Esophagus squamous epithelium (tissue), 5 donors: ENCODE data around the gene GLS2. TPM values are rescaled to one million over a fixed set of nuclear protein-coding genes. Genes with fewer than 3 reads are reported as not detected.

Source experiments
- DNase-seq: peaks from one replicate; lab custom pipeline; 2025; lab: John Stamatoyannopoulos, UW
- H3K27ac ChIP-seq, 4 donors: fragments of 200-600 bp; sonication (generic); one replicate each; pipeline ENCODE4 v1.5.1; 2016 to 2019; ENCODE audit warnings: mild to moderate bottlenecking in 1 of 4
- H3K27me3 ChIP-seq, 4 donors: fragments of 200-600 bp; sonication (generic); 1 replicate in 3 of 4; 2 replicates in 1 of 4; pipeline versions ENCODE4 v1.5.1 to v1.6.0; 2017 to 2021; ENCODE audit warnings: antibody characterized with exemption in 1 of 4
- H3K36me3 ChIP-seq, 3 donors: fragments of 200-600 bp; sonication (generic); one replicate each; pipeline ENCODE4 v1.5.1; 2016 to 2019
- H3K4me1 ChIP-seq, 3 donors: fragments of 200-600 bp; sonication (generic); one replicate each; pipeline ENCODE4 v1.5.1; 2017 to 2019
- H3K4me3 ChIP-seq, 4 donors: fragments of 200-600 bp; sonication (generic); 1 replicate in 3 of 4; 2 replicates in 1 of 4; pipeline ENCODE4 v1.5.1; 2016 to 2019; ENCODE audit warnings: mild to moderate bottlenecking in 2 of 4, moderate library complexity in 1 of 4
- H3K9me3 ChIP-seq, 3 donors: fragments of 200-600 bp; sonication (generic); one replicate each; pipeline ENCODE4 v1.5.1; 2016 to 2019
- CTCF ChIP-seq, 6 experiments: fragments of 450-650 bp in 4 of 6; fragments of 200-600 bp in 2 of 6; sonication (generic) in 2 of 6; IDR thresholded peaks; one replicate each; pipeline ENCODE4 v1.5.1; 2016 to 2019; ENCODE audit warnings: antibody characterized with exemption in 6 of 6, mild to moderate bottlenecking in 4 of 6, moderate library complexity in 4 of 6
- POLR2A ChIP-seq, 4 donors: fragments of 450-650 bp; IDR thresholded peaks; one replicate each; pipeline ENCODE4 v1.6.1; 2017; ENCODE audit warnings: antibody characterized with exemption in 4 of 4, mild to moderate bottlenecking in 4 of 4, moderate library complexity in 3 of 4
- WGBS, 2 donors: methylation state at CpG; one replicate each; pipeline ENCODE4 v1.1.5; 2018; 5-methylcytosine and 5-hydroxymethylcytosine counted together
- intact Hi-C: fragments of 100-400 bp; cut with DNase I; formaldehyde crosslinking; loops from one replicate; pipeline ENCODE4 v1.15.0; 2022
- total RNA-seq, 4 donors: library from RNA; depleted of rRNA; stranded (reverse); fragments of >200 nt; gene quantifications; one replicate each; pipeline ENCODE4 v1.1.0, GENCODE V29; 2016
- donor health status: DM: yes; HTN: yes; CAD: no.

The GLS2 gene
- 10 to 100 TPM in 1 of 4 donors, 1 to 10 TPM in 3; 4.9 to 10.5 (median 7.8) TPM for total RNA-seq

DNA sequence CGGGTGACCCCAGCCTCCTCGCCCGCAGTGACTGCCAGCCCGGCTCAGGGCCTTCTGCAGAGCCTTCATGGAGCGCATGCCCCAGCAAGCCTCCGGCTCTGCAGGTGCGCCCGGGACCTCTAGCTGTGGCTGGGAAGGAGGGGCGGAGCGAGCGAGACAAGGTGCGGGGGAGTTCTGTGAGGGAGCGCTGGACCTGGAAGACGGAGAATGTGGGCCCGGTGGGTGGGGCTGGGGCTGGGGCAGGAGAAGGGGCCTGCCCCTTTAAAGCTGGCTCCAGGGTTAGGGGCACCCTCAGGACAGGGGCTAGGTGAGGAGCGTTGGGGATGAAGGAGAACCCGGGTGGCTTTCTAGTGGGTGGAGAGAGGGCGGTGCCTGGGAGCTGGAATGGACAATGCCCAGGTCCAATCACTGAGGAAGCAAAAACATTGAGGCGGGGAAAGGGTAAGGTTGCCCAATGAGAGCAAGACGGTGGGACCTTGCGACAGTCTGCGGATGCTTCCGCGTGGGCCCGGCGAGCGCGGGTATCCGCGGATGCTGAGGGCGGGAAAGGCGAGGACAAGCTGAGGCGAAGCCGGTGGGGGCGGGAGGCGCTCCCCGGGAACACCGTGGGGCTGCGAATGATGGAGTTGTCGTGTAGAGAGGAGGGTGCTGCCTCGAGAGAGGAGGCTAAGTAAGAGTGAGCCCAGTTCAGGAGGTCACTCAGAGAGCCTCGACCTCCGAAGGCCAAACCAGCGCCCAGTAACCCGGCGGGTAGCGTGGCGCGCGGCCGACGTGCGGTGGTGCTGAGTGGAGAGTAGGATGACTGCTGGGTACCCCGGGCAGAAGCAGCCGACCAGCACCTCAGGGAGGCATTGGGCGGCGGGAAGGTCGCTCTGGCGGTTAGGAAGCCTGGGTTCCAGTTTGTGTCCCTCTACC, at the start of gene GLS2:
GLS2 (minus strand) TSS at position 121 of the 915 bp plus-strand sequence; CDS start at position 78, 43 bp downstream.
- no peaks in the 10 kb centered on the region for H3K36me3 ChIP-seq
- H3K27ac ChIP-seq, result peak within 1 kb of the TSS in 3 of 4 donors; percentile 41 to 62 (median 57)
- H3K4me3 ChIP-seq, result peak within 1 kb of the TSS; percentile 47 to 72 (median 66)
- peaks cover 0 to 42% (median 3%) of the 10 kb centered on the region in 4 donors for H3K27me3 ChIP-seq
- intact Hi-C loops, result no loop called here
- 19 to 83% methylated on average over 6 to 29 of the region's 59 CpGs for WGBS, 2 donors
- TF ChIP-seq POLR2A (IDR thresholded peaks at IDR 0.05), result peak in 1 of 4 donors; percentile 17
- no peak for TF ChIP-seq CTCF (IDR thresholded peaks at IDR 0.05)
- peaks cover 4 to 20% (median 13%) of the 10 kb centered on the region in 3 donors for H3K4me1 ChIP-seq
- no peak for DNase-seq
- H3K9me3 ChIP-seq, result no peaks in the 10 kb centered on the region

- TF ChIP-seq POLR2A (IDR thresholded peaks at IDR 0.05) (no peak), CTCF (IDR thresholded peaks at IDR 0.05) (no peak)
- intact Hi-C loops, result no loop called here
- Histone ChIP-seq H3K36me3 (no peaks in the 10 kb centered on the region), H3K9me3 (no peaks in the 10 kb centered on the region), H3K4me3 (no peak overlapping the region), H3K27me3 (no peaks in the 10 kb centered on the region), H3K4me1 (no peaks in the 10 kb centered on the region), H3K27ac (no peak overlapping the region)
- no peak for DNase-seq
These were observed 49.6 kb upstream of the GLS2 start for GRCh38 chr12:56537546-56537945.

DNA sequence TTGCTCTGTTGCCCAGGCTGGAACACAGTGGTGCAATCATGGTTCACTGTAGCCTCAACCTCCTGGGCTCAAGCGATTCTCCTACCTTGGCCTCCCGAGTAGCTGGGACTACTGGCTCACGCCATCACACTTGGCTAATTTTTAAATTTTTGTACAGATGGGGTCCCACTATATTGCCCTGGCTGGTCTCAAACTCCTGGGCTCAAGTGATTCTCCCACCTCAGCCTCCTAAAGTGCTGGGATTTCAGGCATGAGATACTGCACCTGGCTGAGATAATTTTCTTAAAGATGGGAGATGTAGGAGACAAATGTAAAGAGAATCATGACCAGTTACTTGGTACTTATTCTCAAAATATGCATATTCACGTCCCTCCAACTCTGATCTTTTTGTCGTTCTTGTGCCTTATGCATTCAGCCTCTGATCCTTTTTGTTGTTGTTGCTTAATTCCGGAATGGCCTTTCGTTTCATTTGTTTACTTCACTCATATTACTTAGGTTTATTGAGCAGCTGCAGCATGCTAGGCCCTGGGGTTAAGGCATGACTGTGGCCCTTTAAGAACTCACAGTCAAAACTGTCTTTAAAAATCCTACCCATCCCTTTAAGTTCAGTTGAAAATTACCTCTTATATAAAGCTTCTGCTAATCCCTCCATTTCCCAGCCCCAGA, 42.6 kb upstream of the GLS2 start:
- DNase-seq, result no peak
- H3K27me3 ChIP-seq, result no peaks in the 10 kb centered on the region
- no peak overlapping the region for H3K4me3 ChIP-seq
- no peak overlapping the region for H3K27ac ChIP-seq
- 74 to 77% methylated on average over 6 of the region's 7 CpGs for WGBS, 2 donors
- no peak for TF ChIP-seq POLR2A (IDR thresholded peaks at IDR 0.05)
- H3K9me3 ChIP-seq, result no peaks in the 10 kb centered on the region
- intact Hi-C loops, result no loop called here
- H3K4me1 ChIP-seq, result peaks cover 6 to 36% (median 16%) of the 10 kb centered on the region in 3 donors
- no peaks in the 10 kb centered on the region for H3K36me3 ChIP-seq

GRCh38 chr12:56529656-56530055, 41.7 kb upstream of the GLS2 start:
- no peaks in the 10 kb centered on the region for H3K9me3 ChIP-seq
- no peak for DNase-seq
- intact Hi-C loops, result no loop called here
- no peaks in the 10 kb centered on the region for H3K36me3 ChIP-seq
- no peaks in the 10 kb centered on the region for H3K27me3 ChIP-seq
- H3K27ac ChIP-seq, result no peak overlapping the region
- H3K4me3 ChIP-seq, result no peak overlapping the region
- 64 to 75% methylated on average over 4 of the region's 4 CpGs for WGBS, 2 donors
- no peak for TF ChIP-seq POLR2A (IDR thresholded peaks at IDR 0.05)
- no peak for TF ChIP-seq CTCF (IDR thresholded peaks at IDR 0.05)
- H3K4me1 ChIP-seq, result peaks cover 6 to 45% (median 16%) of the 10 kb centered on the region in 3 donors

DNA sequence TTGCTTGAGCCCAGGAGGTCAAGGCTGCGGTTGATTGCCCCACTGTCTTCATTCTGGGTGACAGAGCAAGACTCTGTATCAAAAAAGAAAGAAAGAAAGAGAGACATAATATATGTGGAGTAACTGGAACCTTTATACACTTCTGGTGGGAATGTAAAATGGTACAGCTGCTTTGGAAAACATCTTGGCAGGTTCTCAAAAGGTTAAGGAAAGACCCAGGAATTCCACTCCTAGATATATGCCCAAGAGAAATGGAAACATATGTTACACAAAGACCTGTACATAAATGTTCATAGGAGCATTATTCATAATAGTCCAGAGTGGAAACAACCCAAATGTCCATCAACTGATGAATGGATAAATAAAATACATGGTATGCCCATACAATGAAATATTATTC, 40.9 kb upstream of the GLS2 start:
- 89 to 93% methylated on average over 1 of the region's 1 CpG for WGBS, 2 donors
- H3K27ac ChIP-seq, result no peak overlapping the region
- no peak for TF ChIP-seq CTCF (IDR thresholded peaks at IDR 0.05)
- no peak overlapping the region for H3K4me3 ChIP-seq
- no peaks in the 10 kb centered on the region for H3K36me3 ChIP-seq
- H3K27me3 ChIP-seq, result no peaks in the 10 kb centered on the region
- intact Hi-C loops, result no loop called here
- no peak for DNase-seq
- no peaks in the 10 kb centered on the region for H3K9me3 ChIP-seq
- H3K4me1 ChIP-seq, result peaks cover 13 to 53% (median 18%) of the 10 kb centered on the region in 3 donors
